Activated naive CD8-positive, alpha-beta T cell treated with anti-CD3 and anti-CD28 coated beads, Interleukin-2, amount 10 ng/mL, durations not matched to agents 7 days and 5 days (primary cell): Measurements from ENCODE around the gene ESAM. TPM values are rescaled to one million over a fixed set of nuclear protein-coding genes. Genes with fewer than 3 reads are reported as not detected.

ENCODE experiments used
- ATAC-seq: fragments of 150-1000 bp; cut with Tn5 transposase; one replicate; pipeline ENCODE4 v1.10.0; 2021; ENCODE audit warnings: low read depth, moderate library complexity
- POLR2A ChIA-PET: fragments of 350-600 bp; sonication (Branson Sonifier 250); formaldehyde crosslinking; loops from one replicate; lab custom pipeline; 2021; ENCODE audit warnings: antibody characterized with exemption; lab: Charles Lee
- DNase-seq: peaks from one replicate; pipeline ENCODE4 v3.0.0; 2021
- H3K27ac Mint-ChIP-seq: one replicate; pipeline ENCODE4 v1.8.0; 2022; ENCODE audit warnings: mild to moderate bottlenecking, mixed read lengths
- H3K27me3 Mint-ChIP-seq: one replicate; pipeline ENCODE4 v1.8.0; 2022; ENCODE audit warnings: mild to moderate bottlenecking, moderate library complexity, mixed read lengths
- H3K36me3 Mint-ChIP-seq: one replicate; pipeline ENCODE4 v1.8.0; 2021; ENCODE audit warnings: mild to moderate bottlenecking, mixed read lengths
- H3K4me1 Mint-ChIP-seq: one replicate; pipeline ENCODE4 v1.8.0; 2021; ENCODE audit warnings: mixed read lengths
- H3K4me3 Mint-ChIP-seq: one replicate; pipeline ENCODE4 v1.8.0; 2022; ENCODE audit warnings: mild to moderate bottlenecking, moderate library complexity, mixed read lengths
- H3K9me3 Mint-ChIP-seq: one replicate; pipeline ENCODE4 v1.8.0; 2021; ENCODE audit warnings: mixed read lengths
- total RNA-seq, 2 experiments: library from RNA; stranded (reverse); gene quantifications; one replicate each; pipeline ENCODE4 v1.2.3, GENCODE V29; 2021

ESAM gene
- total RNA-seq, 2 experiments from 2014 or later: 0.91 to 0.97 TPM

DNA sequence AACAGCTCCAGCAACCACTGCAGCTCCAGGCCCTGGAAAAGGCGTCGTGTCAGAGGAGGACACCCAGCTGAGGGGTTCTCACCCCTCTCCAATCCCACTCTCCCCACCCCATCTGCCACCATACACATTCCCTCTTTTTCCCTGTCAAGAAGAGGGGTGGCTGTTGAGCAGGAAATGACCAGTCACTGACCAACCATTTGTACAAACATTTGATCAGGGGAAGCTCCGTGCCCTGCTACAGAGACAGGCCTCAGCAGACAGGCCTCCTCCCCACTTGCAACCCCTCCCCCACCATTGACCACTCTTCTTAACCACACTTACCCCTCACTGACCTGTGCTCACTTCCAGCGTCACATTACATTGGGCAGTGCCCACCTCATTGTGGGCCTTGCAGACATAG is 7.8 kb downstream of the ESAM start:
- DNase-seq (no peak), ATAC-seq (no peak)
- Mint-ChIP-seq H3K9me3 (no peaks in the 10 kb centered on the region), H3K4me3 (no peak overlapping the region), H3K27ac (no peak overlapping the region), H3K4me1 (peaks cover 14% of the 10 kb centered on the region), H3K36me3 (no peaks in the 10 kb centered on the region), H3K27me3 (peaks cover 25% of the 10 kb centered on the region)
- POLR2A ChIA-PET: no interaction called here

DNA sequence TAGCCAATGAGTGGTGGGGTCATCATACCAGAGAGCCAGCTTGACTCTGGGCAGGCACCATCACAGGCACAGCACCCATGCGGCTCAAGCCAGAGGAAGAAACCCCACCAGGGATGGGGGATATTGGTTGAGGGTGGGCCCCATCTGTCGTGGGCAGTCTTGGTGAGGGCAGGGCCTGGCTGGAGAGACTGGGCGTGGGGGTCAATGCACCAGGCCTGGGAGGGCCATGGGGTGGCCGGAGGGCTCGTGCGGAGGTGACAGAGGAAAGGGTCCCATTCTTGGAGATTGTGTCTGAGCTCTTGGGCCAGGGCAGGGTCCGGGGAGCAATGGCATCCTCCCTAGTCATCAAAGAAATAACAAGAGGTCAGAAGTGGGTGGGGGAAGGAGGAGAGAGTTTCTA is 8.5 kb downstream of the ESAM start:
- Mint-ChIP-seq H3K36me3 (no peaks in the 10 kb centered on the region), H3K27me3 (peaks cover 19% of the 10 kb centered on the region), H3K4me1 (peaks cover 18% of the 10 kb centered on the region), H3K4me3 (no peak overlapping the region), H3K27ac (no peak overlapping the region), H3K9me3 (no peaks in the 10 kb centered on the region)
- POLR2A ChIA-PET: no interaction called here
- DNase-seq (no peak), ATAC-seq (no peak)

DNA sequence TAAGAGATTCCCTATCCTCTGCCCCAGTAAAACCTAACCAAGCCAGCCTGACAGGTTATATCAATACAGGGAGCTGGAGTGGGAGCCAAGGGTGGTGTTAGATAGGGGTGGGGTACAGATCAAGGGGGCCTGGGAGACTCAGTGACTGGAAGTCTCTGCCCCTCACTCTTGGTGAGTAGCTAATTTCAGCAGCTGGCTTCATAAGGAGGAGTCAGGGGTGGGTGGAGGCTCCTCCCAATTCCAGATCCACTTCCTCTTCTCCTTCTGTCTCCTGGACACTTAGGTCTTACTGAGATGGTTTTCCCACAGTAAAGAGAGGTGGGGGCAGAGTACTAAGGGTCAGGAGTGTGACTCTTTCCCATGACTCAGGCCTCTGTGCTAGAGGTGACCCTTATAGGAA is 8.9 kb downstream of the ESAM start:
- POLR2A ChIA-PET: no interaction called here
- H3K4me1 Mint-ChIP-seq: peaks cover 17% of the 10 kb centered on the region
- no peaks in the 10 kb centered on the region for H3K9me3 Mint-ChIP-seq
- H3K36me3 Mint-ChIP-seq: no peaks in the 10 kb centered on the region
- no peak for ATAC-seq
- no peak overlapping the region for H3K27ac Mint-ChIP-seq
- H3K4me3 Mint-ChIP-seq: no peak overlapping the region
- H3K27me3 Mint-ChIP-seq: peaks cover 15% of the 10 kb centered on the region
- DNase-seq: no peak

DNA sequence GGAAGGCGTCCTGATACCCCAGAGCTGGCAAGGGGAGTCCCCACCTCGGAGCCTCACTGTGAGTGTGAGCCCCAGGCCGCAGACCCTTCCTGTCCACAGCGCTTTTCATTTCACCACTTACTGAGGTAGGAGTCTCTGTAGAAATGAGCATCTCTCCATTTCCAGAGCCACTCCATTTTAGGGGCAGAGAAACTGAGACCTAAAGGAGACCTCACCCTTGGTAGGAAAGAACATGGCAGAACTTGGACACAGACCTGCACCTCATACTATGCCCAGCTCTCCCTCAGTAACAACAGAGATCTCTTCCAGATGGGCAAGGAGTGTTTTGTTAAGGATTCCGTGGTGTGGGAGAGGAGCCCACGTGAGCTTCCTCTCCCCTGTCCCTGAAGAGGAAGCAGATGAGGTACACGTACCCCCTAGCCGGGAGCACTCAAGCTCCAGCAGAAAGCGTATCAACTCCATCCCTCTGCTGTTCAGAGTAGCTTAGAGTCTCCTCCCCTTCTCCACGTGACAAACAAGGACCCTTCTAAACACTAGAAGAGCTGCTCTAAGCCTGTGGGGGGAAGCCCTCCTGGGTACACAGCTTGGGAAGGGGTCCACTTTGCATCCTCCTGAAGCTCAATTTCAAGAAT is 9.5 kb downstream of the ESAM start:
- ATAC-seq (no peak), DNase-seq (no peak)
- no peaks in the 10 kb centered on the region for H3K9me3 Mint-ChIP-seq
- peaks cover 18% of the 10 kb centered on the region for H3K4me1 Mint-ChIP-seq
- POLR2A ChIA-PET: interaction anchor here (0.7 kb wide), 1 partner anchor 79 kb away, joined by 3 read pairs; the partner anchor contains the start of gene SPA17
- H3K4me3 Mint-ChIP-seq: peak overlapping the region; percentile 55
- H3K27ac Mint-ChIP-seq: no peak overlapping the region
- H3K27me3 Mint-ChIP-seq: peaks cover 9% of the 10 kb centered on the region
- no peaks in the 10 kb centered on the region for H3K36me3 Mint-ChIP-seq

DNA sequence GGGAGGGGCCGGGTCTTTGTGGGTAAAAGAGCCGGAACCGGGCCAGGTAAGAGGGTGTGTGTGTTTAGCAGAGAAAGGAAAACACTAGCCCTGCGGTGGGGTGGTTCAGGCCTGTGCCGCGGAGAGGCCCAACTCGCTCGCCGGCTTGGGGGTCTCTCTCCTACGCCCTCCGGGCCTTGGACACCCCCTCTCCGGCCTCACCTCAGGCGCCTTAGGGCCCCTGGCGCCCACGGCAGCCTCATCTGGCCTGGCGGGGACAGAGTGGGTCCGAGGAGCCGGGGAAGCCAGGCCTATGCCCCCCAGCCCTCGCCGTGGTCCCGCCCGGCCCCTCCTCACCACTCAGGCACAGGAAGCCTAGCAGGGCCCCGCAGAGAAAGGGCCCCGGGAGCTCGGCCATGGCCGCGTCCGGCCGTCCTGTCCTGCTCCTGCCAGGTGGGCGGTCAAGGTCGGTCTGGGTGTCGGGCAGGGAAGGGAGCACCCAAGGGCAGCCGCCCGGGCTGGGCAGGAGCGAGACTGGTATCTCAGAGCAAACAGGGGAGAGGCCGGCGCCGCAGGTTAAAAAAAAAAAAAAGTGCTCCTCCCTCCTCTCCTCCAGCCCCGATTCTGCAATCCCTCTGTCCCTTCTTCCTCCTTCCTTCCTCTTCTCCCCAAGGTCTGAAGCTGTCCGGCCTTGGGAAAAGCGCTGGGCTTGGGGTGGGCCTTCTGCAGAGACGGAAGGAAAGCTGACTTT is 10.2 kb downstream of the ESAM start, which contains the start of gene VSIG2:
TSS of gene VSIG2 (minus strand) at position 515 of the 730 bp plus-strand sequence. CDS start at position 397, 118 bp downstream.
- POLR2A ChIA-PET: interaction anchor here (0.7 kb wide), 1 partner anchor 78 kb away, joined by 3 read pairs; the partner anchor contains the start of gene SPA17
- Mint-ChIP-seq H3K27me3 (peaks cover 5% of the 10 kb centered on the region), H3K4me3 (peak within 1 kb of the TSS; percentile 55), H3K4me1 (peaks cover 18% of the 10 kb centered on the region), H3K27ac (no peak within 1 kb of the TSS), H3K9me3 (no peaks in the 10 kb centered on the region), H3K36me3 (no peaks in the 10 kb centered on the region)
- ATAC-seq (no peak), DNase-seq (no peak)

DNA sequence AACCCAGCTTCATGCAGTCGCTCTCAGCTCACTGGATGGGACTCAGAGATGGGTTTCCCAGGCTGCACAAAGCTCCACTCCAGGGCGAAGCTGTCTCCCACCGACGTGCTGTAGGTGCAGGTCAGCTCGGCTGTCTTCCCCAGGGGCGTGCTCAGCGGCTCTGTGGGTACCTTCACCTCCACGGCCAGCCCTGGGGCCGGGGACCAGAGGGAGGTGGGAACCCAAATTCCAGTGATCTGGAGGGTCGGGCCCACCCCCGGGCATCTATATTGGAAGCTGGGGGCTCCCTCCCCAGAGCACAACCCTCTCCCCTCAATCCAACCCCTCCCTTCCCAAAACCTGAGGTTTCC is 10.7 kb downstream of the ESAM start:
- POLR2A ChIA-PET: no interaction called here
- no peaks in the 10 kb centered on the region for H3K9me3 Mint-ChIP-seq
- ATAC-seq (no peak), DNase-seq (no peak)
- no peak overlapping the region for H3K4me3 Mint-ChIP-seq
- H3K4me1 Mint-ChIP-seq: peaks cover 20% of the 10 kb centered on the region
- H3K36me3 Mint-ChIP-seq: no peaks in the 10 kb centered on the region
- H3K27me3 Mint-ChIP-seq: peaks cover 3% of the 10 kb centered on the region
- H3K27ac Mint-ChIP-seq: no peak overlapping the region

DNA sequence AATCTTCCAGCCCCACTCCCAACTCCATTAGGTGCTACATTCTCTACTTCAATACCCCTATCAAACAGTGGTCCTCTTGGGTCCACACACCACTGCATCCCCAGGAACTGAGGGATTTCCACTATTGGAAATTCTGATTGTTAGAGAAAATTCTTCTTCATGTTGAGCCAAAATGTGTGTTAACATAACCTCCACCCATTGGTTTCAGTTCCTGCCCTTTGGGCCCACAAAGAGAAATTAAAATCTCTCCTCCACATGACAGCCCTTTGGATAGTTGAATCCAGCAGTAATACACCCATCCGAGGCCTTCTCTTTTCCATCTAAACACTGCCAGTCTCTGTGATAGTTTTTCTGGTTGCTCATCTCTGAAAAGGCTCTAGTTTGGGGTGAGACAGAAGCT is 12.2 kb downstream of the ESAM start:
- no peak for DNase-seq
- Mint-ChIP-seq H3K36me3 (no peaks in the 10 kb centered on the region), H3K9me3 (no peaks in the 10 kb centered on the region), H3K27me3 (peaks cover 3% of the 10 kb centered on the region), H3K4me1 (peaks cover 19% of the 10 kb centered on the region), H3K4me3 (no peak overlapping the region), H3K27ac (no peak overlapping the region)
- POLR2A ChIA-PET: no interaction called here
- ATAC-seq: no peak

DNA sequence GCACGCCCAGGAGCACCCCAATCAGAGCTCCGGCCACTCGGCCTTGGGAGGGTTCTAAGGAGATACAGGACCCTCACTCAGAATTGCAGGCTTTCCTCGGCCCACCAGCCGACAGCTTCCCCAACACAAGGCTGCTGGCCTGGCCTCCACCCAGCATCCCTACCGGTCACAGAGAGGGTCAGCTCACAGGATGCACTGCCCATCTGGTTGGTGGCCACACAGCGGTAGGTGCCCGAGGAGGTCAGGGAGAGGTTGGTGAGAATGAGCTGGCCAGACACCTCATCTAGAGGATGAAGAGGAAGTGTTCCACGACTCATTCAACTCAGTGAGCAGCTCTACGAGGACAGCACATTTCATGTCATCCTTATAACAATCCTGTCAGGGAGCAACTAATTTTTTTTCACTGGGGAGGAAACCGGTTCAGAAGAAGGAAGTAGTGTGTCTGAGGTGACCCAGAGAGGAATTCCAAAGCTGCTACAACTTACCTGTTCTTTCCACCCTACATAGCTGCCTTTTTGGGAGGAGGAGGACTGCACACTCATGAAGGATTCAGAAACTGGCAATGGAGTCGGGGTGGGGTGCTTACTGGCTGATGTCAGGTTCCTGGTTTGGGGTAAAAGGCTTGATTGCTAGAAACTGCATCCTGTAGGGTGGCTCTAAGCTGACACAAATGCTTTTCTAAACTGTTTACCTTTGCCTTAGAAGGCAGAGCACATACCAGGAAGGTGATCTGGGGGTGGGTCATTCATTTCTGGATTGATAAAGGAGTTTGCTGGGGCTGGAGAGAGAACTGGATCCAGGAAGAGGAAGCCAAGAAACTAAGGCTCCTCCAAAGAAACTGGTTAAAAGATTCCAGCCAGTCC is 13.4 kb downstream of the ESAM start:
- POLR2A ChIA-PET: no interaction called here
- Mint-ChIP-seq H3K27ac (no peak overlapping the region), H3K9me3 (no peaks in the 10 kb centered on the region), H3K4me3 (no peak overlapping the region), H3K36me3 (no peaks in the 10 kb centered on the region), H3K4me1 (peaks cover 19% of the 10 kb centered on the region), H3K27me3 (peaks cover 3% of the 10 kb centered on the region)
- ATAC-seq (no peak), DNase-seq (no peak)

DNA sequence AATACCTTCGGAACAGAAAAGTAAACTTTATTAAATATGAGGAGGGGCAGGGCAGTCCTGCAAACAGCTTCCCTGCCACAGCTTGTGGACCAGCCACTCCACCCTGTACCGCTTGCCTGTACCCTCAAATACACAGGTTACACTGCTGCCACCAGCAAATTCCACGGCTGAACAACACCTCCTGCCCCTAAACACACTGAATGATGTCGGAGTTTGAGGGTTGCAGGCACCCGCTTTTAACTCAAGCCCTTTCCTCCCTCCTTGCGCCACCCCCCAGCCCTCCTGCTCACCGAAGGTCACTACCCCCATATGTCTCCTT is 14.0 kb downstream of the ESAM start:
- no peaks in the 10 kb centered on the region for H3K36me3 Mint-ChIP-seq
- no peaks in the 10 kb centered on the region for H3K9me3 Mint-ChIP-seq
- H3K4me1 Mint-ChIP-seq: peaks cover 19% of the 10 kb centered on the region
- no peak overlapping the region for H3K27ac Mint-ChIP-seq
- no peak overlapping the region for H3K4me3 Mint-ChIP-seq
- DNase-seq: no peak
- POLR2A ChIA-PET: no interaction called here
- H3K27me3 Mint-ChIP-seq: peaks cover 3% of the 10 kb centered on the region
- ATAC-seq: no peak

DNA sequence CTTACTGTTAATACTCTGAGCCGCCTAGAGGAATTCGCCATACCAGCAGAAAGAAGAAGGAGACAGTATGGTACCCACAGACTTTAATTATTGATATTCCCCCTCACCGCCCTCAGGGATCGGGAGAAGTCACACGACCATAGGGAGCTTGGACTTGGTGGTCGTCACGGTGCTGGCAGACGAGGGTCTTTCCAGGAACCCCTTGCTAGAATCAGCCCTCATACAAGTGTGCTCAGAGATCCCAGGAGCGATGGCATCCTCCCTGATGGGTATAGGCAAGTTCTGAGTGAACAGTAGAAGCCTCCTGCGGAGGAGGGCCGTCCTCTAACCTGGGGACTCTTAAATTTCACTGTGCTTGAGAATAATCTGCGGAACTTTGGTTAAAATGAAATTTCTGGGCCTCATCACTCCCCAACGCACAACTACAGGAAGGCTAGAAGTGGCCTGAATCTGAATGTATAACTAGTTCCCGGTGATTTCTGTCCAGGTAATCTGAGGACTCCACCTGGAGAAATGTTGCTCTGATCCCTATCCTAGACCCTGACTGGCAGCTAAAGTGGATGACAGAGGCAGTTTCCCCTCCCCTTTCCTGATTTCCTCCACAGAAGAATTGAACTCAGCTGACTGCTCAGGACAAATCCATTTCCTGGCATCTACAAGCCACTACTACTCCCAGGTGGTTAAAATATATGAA is 14.5 kb downstream of the ESAM start:
- POLR2A ChIA-PET: interaction anchor here (1.0 to 1.9 kb wide), 5 partner anchors 8 to 125 kb away, joined by 3 to 19 read pairs (median 6); partner anchors contain the start of genes SIAE, SPA17 and TBRG1
- peaks cover 3% of the 10 kb centered on the region for H3K27me3 Mint-ChIP-seq
- DNase-seq: no peak
- H3K36me3 Mint-ChIP-seq: no peaks in the 10 kb centered on the region
- no peak for ATAC-seq
- H3K4me3 Mint-ChIP-seq: peak overlapping the region; percentile 96
- no peaks in the 10 kb centered on the region for H3K9me3 Mint-ChIP-seq
- H3K27ac Mint-ChIP-seq: no peak overlapping the region
- H3K4me1 Mint-ChIP-seq: peaks cover 19% of the 10 kb centered on the region

DNA sequence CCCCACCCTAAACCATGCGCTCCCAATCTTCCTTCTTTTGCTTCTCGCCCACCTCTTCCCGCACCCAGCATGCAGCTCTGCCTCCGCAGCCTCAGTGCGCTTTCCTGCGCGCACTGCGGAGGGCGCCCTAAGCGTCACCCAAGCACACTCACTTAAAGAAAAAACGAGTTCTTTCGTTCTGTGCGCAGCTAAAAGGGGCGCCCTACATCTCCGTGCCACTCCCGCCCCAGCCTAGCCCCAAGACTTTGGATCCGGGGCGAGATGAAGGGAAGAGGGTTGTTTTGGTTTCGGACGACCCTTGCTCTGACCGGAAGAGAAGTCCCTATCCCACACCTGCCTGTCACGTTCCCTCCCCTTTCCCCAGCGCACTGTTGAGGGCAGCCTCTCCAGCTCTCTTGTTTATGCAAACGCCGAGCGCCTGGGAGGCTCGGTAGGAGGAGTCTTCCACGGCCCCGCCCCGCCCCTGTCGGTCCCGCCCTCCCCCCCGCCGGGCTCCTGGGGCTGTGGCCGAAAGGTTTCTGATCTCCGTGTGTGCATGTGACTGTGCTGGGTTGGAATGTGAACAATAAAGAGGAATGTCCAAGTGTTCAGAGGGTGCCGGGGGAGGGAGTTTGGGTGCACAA is 15.4 kb downstream of the ESAM start:
- H3K27me3 Mint-ChIP-seq: peaks cover 6% of the 10 kb centered on the region
- peak overlapping the region; percentile 96 for H3K4me3 Mint-ChIP-seq
- ATAC-seq: peak; percentile 90
- no peaks in the 10 kb centered on the region for H3K36me3 Mint-ChIP-seq
- H3K9me3 Mint-ChIP-seq: no peaks in the 10 kb centered on the region
- peaks cover 20% of the 10 kb centered on the region for H3K4me1 Mint-ChIP-seq
- POLR2A ChIA-PET: interaction anchor here (0.7 to 1.9 kb wide), 11 partner anchors 9 to 130 kb away, joined by 3 to 19 read pairs (median 6); partner anchors contain the start of genes SIAE, SPA17 and TBRG1
- H3K27ac Mint-ChIP-seq: peak overlapping the region; percentile 97
- peak; percentile 80 for DNase-seq

DNA sequence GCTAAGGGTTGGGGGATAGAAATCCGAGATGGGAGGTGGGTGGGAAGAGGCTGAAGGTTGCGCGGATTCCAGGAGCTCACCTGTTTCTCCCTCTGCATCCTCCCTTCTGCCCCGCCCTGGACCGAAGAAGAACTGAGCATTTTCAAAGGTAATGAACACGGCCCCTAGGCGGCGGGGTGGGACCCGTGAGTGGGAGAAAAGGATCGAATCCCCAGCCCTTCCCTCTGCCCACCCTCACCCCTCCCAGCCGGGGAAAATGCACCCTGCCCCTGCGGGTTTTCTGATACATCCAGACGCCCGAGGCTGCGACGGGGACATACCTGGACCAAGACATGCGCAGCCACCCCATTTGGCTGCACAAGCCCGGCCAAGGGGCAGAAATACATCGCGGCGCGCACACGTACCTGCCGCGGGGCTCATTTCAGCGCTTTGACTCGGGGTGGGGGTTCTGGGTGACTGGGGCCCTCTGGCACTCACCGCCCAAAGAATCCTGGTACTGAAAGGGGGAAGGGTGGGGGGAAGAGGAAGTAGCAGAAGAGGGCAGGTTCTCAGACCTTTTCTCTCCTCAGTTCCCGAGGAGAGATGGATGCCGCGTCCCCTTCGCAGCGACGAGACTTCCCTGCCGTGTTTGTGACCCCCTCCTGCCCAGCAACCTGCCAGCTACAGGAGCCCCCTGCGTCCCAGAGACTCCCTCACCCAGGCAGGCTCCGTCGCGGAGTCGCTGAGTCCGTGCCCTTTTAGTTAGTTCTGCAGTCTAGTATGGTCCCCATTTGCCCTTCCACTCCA is 16.1 kb downstream of the ESAM start:
- Mint-ChIP-seq H3K27me3 (peaks cover 13% of the 10 kb centered on the region), H3K4me3 (peak overlapping the region; percentile 96), H3K9me3 (no peaks in the 10 kb centered on the region), H3K4me1 (peaks cover 25% of the 10 kb centered on the region), H3K27ac (peak overlapping the region; percentile 97), H3K36me3 (no peaks in the 10 kb centered on the region)
- POLR2A ChIA-PET: interaction anchor here (0.7 to 1.9 kb wide), 11 partner anchors 10 to 130 kb away, joined by 3 to 19 read pairs (median 6); partner anchors contain the start of genes SIAE, SPA17 and TBRG1
- peak; percentile 55 for DNase-seq
- peak; percentile 24 for ATAC-seq
